NCI-H2196 (cell line): ENCODE data around the gene SCAPER.

Experiments used
- DNase-seq: peaks from one replicate; lab custom pipeline; 2025; ENCODE audit not compliant: unreplicated experiment; lab: John Stamatoyannopoulos, UW

The SCAPER gene, protein sequence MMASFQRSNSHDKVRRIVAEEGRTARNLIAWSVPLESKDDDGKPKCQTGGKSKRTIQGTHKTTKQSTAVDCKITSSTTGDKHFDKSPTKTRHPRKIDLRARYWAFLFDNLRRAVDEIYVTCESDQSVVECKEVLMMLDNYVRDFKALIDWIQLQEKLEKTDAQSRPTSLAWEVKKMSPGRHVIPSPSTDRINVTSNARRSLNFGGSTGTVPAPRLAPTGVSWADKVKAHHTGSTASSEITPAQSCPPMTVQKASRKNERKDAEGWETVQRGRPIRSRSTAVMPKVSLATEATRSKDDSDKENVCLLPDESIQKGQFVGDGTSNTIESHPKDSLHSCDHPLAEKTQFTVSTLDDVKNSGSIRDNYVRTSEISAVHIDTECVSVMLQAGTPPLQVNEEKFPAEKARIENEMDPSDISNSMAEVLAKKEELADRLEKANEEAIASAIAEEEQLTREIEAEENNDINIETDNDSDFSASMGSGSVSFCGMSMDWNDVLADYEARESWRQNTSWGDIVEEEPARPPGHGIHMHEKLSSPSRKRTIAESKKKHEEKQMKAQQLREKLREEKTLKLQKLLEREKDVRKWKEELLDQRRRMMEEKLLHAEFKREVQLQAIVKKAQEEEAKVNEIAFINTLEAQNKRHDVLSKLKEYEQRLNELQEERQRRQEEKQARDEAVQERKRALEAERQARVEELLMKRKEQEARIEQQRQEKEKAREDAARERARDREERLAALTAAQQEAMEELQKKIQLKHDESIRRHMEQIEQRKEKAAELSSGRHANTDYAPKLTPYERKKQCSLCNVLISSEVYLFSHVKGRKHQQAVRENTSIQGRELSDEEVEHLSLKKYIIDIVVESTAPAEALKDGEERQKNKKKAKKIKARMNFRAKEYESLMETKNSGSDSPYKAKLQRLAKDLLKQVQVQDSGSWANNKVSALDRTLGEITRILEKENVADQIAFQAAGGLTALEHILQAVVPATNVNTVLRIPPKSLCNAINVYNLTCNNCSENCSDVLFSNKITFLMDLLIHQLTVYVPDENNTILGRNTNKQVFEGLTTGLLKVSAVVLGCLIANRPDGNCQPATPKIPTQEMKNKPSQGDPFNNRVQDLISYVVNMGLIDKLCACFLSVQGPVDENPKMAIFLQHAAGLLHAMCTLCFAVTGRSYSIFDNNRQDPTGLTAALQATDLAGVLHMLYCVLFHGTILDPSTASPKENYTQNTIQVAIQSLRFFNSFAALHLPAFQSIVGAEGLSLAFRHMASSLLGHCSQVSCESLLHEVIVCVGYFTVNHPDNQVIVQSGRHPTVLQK (N-terminal part only)

GRCh38 chr15:76905013-76905839 is at the start of gene SCAPER:
TSS of gene SCAPER (minus strand) at chr15:76905340. CDS start at chr15:76883817, 21,523 bp downstream.
- DNase-seq = peak; percentile 82

DNA sequence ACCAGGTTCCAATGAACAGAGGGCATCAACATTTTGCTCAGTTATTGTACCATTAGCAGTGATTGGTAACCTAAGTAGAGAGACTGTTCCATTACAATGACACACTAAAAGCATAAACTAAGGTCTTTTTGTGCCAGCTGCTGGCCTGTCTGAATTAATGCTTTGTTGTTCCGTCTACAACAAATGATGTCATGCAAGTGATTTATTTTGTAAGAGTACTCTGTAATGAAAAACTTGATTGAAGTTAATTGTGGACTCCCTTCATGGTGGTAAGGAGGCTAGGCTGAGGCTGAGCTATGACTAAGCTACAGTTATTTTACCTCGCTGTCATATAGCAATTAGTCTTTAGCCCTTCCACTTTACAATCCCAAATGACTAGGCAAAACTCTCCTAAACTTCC is 49.6 kb upstream of the SCAPER start:
- no peak for DNase-seq

DNA sequence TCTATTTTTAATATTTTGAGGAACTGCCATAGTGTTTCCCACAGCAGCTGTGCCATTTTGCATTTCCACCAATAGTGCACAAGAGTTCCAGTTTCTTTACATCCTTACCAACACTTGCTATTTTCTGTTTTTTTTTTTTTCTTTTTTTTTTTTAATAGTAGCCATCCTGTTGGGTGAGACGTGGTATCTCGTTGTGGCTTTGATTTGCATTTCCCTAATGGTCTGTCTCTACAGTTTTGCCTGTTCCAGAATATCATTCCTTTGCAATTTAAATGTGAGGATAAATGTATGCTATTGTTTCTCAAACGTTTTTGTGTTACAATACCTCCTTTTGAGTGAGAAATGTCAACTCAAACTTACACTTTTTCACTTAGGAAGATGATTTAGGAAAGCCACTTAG is 48.8 kb upstream of the SCAPER start:
- DNase-seq = no peak

DNA sequence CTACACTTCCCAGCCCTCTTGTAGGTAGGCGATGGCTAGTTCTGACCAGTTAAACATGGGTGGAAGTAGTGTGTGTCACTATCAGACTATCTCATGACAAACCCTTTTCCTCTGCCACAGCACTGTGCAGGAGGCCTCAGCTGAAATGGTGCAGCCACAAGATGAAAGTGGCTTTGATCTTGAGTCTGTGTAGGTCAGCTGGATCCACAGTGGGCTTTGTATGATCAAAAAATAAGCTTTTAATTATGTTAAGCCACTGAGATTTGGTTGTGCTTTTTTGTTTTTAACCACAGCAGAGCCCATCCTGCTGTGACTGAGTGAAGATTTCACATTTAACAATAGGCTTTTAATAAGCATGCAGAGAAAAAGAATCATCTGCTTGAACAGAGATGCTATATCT is 46.1 kb upstream of the SCAPER start:
- no peak for DNase-seq

- no peak for DNase-seq
These were observed 42.3 kb upstream of the SCAPER start for GRCh38 chr15:76947454-76947853.

GRCh38 chr15:76945494-76946093 is 40.5 kb upstream of the SCAPER start:
- no peak for DNase-seq

DNA sequence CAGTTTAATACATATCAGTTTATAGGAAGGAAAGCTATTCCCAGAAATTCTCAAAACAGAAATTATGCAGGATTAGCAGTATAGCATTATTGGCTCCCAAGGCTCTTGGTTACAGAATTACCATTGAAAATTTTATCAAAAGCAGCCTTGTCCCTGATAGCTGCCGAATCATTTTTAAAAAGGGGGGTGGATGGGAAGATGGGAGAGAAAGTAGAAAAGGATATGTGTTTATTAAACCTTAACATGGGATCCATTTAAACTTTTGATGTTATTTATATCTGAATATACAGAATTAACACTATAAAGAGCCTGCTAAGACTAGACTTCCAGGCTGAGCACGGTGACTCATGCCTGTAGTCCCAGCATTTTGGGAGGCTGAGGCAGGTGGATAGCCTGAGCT is 37.2 kb upstream of the SCAPER start:
- DNase-seq = no peak

GRCh38 chr15:76941636-76942035 is 36.5 kb upstream of the SCAPER start:
- no peak for DNase-seq

GRCh38 chr15:76939715-76940114 is 34.6 kb upstream of the SCAPER start:
- DNase-seq = no peak

- DNase-seq = no peak
These were observed 33.6 kb upstream of the SCAPER start for GRCh38 chr15:76938752-76939151.

DNA sequence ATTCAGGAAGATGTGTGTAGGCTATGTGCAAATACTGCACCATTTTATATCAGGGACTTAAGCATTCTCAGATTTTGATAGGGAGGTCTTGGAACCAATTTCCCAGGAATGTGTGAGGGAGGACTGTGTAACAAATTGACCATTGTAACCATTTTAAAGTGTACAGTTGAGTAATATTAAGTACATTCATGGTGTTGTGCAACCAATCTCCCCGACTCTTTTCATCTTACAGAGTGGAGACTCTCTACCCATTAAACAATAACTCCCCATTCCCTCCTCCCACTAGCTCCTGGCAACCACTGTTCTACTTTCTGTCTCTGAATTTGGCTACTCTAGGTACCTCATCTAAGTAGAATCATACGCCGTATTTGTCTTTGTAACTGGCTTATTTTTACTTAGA is 31.5 kb upstream of the SCAPER start:
- no peak for DNase-seq

- DNase-seq = peak; percentile 25
These were observed 30.5 kb upstream of the SCAPER start for GRCh38 chr15:76935620-76936019.

DNA sequence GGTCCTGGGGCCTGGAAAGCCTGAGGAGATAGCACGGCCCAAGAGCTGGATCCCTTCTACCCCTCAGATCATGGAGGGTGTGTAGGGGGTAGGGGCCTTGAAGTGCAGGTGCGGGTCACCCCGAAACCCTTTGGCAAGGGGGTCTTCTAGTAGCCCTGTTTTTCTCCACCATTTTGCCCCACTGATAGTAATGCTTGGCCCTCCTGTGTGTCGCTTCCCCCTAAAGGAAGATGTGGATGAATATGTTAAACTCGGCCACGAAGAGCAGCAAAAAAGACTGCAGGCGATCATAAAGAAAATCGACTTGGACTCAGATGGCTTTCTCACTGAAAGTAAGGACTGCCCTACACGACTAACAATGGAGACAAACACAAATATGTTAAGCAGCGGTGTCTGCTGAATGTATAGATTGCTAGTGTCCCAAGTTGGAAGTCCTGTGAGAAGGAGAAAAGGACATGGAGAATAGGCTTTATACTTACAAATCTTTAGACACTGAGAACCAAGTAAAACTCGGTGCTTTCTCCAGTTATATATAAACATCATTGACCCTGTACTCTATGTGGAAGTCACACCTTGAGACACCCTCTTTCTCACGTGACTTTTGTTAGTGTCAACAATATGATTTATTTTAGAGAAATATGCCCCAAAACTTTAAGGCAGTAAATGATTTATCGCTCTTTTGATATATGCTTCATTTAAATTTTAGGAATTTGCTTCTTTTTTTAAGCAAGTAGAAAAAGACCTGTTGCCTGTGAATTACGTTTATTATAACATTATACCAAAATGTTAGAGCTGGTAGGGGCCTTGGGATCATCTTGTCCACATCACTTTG is 27.2 kb upstream of the SCAPER start:
- no peak for DNase-seq

DNA sequence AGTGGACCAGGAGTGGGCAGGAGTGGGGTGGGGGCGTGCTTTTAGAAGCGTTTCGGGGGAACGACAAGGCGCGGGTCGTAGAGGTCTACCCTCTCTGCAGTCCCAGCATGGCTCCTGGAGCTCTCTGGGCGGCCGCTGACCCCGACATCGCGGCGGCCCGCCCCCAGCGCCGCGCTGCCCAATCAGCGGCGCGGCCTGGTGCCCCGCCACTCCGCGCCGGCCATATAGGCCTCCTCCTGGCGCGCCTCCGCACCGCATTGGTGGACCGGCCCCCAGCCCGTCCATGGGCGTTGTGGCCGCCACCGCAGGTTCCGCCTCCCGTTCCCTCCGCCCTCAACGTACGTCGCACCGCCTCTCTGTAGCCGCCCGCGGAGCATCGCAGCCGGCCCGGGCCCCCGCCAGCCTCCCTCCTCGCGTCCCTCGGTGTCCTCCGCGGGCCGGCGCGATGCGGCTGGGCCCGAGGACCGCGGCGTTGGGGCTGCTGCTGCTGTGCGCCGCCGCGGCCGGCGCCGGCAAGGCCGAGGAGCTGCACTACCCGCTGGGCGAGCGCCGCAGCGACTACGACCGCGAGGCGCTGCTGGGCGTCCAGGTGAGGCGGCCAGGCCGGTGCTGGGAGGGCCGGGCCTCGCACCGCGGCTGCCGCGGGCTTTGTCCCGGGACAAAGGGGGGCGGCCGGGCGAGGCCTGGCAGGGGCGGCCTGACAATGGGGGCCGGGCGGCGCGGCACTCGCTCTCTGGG is 26.4 kb upstream of the SCAPER start, which contains the start of gene RCN2:
Gene RCN2, plus strand, starts transcription at position 353 of the 738 bp plus-strand sequence. Its CDS starts 93 bp downstream, at position 446.
- peak; percentile 88 for DNase-seq

DNA sequence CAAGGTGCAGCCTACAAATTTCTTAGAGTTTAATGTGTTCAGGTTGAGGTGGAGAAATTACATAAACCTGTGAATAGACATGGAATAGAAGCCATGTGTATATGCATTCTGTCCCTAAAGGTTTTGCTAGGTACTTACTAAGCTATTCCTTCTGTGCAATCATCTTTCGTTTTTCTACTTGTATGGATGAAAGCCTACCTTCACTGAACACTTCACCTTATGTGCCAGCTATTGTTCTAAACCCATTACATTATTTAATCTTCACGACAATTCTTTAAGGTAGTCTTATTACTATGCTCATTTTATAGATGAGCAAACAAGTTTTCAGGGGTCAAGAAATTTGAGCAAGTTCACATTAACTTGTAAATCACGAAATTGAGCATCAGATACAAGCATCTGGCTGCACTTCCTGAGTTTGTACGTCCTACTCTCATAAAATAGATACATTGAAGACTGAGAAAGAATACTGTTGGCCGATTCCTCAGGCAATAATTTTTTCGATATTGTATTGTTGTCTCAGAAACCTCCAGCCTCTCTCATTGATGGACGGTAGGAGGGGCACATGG is 25.8 kb upstream of the SCAPER start:
- DNase-seq = no peak

DNA sequence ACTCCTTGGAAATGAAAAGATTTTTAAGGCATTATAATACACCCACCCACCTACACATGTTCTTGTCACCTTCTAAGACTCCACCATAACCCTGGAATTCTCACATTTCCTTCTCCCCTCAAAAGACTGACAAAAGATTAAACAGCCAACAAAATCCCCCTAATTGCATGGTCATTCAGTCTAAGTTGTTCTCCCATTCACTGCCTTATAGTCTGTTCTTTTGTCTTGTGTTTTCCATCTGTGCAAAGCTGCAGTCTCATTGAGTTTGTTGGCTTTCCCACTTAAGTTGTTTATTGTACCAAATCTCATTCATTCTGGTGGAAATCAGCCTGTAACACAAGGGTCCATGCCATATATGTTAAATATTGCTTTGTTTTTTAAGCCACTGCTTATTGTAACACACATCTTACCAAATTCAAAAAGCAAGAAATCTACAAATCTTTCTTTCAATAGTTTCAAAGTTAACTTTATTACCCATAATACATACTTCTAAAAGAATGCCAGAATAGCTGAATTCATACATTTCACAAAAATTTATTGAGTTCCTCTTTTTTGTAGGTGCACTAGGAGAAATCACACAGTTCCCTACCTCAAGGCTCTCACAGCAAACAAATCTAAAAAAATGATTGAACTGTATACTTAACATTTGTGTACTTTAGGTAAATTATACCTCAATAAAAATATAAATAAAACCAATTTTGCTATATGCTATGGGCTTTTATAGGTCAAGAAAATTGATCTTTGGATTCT is 24.0 kb upstream of the SCAPER start:
- DNase-seq = no peak

DNA sequence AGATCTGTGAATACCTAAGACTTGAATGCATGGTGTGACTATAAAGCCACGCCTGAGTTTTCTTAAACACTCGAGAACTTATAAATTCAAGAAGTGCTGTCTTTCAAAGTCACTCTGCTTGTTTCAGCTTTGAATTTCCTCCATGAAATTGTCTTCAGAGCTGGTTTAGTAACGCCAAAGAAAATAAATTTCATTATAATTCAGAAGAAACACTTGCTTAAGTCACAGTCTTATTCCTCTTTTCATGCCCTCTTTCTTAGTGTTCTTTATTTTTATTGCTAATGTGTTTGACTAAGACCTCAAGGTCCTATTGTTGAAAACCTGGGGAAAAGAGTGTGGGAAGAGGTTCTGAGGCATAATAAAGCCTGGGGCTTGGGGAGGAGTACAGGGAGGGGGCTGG is 23.1 kb upstream of the SCAPER start:
- DNase-seq = no peak
